ENCODE data around the gene GPS1.

GPS1 gene

DNA sequence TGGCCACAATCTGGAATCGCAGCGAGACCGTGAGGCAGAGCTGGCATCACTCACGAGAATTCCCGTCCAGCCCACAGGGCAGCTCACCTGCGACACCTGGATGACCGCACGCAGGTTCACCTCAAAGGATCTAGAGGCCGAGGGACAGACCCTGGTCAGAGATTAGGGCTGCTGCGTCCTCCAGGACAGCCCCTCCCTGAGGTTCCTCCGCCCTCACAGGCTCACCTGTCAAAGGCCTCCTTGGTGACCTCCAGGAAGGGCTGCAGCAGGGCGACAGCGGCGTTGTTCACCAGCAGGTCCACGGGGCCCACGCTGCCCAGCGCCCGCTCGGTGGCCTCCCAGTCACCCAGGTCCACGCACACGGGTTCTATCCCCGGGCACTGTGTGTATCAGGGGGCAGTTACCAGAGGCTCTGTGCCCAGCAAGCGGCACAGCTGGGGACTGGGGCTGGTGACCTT is 15.0 kb upstream of the GPS1 start:
- no peak for TF ChIP-seq POLR2AphosphoS5 (IDR thresholded peaks at IDR 0.05; ENCODE audit: low read depth, low read length)
- TF ChIP-seq SIN3A (IDR thresholded peaks at IDR 0.05; ENCODE audit: borderline replicate concordance, insufficient read depth, low read length), result no peak
- TF ChIP-seq, protein P1, sequence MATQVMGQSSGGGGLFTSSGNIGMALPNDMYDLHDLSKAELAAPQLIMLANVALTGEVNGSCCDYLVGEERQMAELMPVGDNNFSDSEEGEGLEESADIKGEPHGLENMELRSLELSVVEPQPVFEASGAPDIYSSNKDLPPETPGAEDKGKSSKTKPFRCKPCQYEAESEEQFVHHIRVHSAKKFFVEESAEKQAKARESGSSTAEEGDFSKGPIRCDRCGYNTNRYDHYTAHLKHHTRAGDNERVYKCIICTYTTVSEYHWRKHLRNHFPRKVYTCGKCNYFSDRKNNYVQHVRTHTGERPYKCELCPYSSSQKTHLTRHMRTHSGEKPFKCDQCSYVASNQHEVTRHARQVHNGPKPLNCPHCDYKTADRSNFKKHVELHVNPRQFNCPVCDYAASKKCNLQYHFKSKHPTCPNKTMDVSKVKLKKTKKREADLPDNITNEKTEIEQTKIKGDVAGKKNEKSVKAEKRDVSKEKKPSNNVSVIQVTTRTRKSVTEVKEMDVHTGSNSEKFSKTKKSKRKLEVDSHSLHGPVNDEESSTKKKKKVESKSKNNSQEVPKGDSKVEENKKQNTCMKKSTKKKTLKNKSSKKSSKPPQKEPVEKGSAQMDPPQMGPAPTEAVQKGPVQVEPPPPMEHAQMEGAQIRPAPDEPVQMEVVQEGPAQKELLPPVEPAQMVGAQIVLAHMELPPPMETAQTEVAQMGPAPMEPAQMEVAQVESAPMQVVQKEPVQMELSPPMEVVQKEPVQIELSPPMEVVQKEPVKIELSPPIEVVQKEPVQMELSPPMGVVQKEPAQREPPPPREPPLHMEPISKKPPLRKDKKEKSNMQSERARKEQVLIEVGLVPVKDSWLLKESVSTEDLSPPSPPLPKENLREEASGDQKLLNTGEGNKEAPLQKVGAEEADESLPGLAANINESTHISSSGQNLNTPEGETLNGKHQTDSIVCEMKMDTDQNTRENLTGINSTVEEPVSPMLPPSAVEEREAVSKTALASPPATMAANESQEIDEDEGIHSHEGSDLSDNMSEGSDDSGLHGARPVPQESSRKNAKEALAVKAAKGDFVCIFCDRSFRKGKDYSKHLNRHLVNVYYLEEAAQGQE (IDR thresholded peaks at IDR 0.05; ENCODE audit: insufficient read depth in 1 of 2, low read depth in 2 of 2, low read length in 2 of 2), result no peak
- TF ChIP-seq FOXP2 (optimal IDR thresholded peaks at IDR 0.05; ENCODE audit: borderline replicate concordance, extremely low read depth, extremely low read length, insufficient read depth), result no peak
- TF ChIP-seq TAF1 (IDR thresholded peaks at IDR 0.05; ENCODE audit: borderline replicate concordance, insufficient read depth, low read length), result no peak

DNA sequence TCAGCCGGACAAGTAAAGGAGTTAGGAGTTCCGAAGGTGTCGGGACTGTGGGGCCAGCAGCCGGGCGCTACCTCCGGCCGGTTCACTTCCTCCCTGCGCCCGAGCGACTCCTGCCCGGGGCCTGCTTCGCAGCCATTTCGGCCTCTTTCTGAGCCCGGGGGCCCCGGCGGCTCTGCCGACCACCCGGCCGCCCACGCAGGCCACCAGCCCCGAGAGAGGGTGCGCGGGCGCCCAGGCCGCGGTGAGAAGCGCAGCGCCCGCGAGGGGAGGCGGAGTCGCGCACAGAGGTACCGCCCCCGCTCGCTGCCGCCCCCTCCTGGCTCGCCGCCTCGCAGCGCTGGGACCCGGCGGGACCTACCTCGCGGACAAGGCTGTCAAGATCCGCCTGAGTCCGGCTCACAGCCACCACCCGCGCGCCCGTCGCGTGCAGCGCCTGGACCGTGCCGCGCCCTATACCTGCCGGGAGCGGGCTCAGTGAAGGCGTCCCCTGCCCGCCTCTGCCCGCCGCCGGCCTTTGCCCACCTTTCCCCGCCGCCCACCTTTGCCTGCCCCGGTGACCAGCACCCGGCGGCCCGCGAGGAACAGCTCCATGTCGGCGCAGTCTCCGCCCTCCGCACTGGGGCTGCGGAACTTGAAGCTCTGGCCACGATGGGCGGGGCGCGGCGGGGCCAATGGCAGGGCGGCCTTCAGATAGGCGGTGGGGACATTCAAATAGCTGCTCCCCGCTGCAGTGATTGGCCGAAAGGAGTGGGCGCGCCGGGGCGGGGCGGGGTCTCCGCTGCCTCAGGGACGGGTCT is 14.4 kb upstream of the GPS1 start, which contains the start of gene DCXR:
DCXR (minus strand) TSS at position 606 of the 797 bp plus-strand sequence; CDS start at position 591, 15 bp downstream.
- TF ChIP-seq, protein P1 (IDR thresholded peaks at IDR 0.05; ENCODE audit: insufficient read depth in 1 of 2, low read depth in 2 of 2, low read length in 2 of 2), result 0 out of 4 replicates have a peak, but pooled peaks of 1 of the 2 experiments have one; percentile 36
- TF ChIP-seq POLR2AphosphoS5 (IDR thresholded peaks at IDR 0.05; ENCODE audit: low read depth, low read length) (peak; percentile 99), SIN3A (IDR thresholded peaks at IDR 0.05; ENCODE audit: borderline replicate concordance, insufficient read depth, low read length) (peak; percentile 92; the same call in 1 of the 2 replicates), TAF1 (IDR thresholded peaks at IDR 0.05; ENCODE audit: borderline replicate concordance, insufficient read depth, low read length) (peak; percentile 70; the same call in 1 of the 2 replicates), FOXP2 (optimal IDR thresholded peaks at IDR 0.05; ENCODE audit: borderline replicate concordance, extremely low read depth, extremely low read length, insufficient read depth) (peak; percentile 54)

DNA sequence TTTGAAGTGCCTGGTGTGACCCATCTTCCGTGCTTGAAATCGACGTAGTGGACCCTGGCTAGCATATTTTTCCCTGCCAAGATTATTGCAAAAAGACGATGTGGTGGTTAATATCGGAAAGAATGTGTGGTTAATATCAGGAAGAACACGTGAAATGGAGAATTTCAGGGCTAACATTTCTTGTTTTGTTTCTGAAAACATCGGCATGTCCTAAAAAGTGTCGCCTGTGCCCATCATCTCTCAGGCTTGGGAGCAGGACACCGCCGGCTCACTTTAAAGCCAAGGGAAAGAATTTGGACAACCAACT is 13.9 kb upstream of the GPS1 start:
- TF ChIP-seq, protein P1 (IDR thresholded peaks at IDR 0.05; ENCODE audit: insufficient read depth in 1 of 2, low read depth in 2 of 2, low read length in 2 of 2), result no peak
- TF ChIP-seq FOXP2 (optimal IDR thresholded peaks at IDR 0.05; ENCODE audit: borderline replicate concordance, extremely low read depth, extremely low read length, insufficient read depth), result no peak
- no peak for TF ChIP-seq SIN3A (IDR thresholded peaks at IDR 0.05; ENCODE audit: borderline replicate concordance, insufficient read depth, low read length)
- TF ChIP-seq POLR2AphosphoS5 (IDR thresholded peaks at IDR 0.05; ENCODE audit: low read depth, low read length), result no peak
- no peak for TF ChIP-seq TAF1 (IDR thresholded peaks at IDR 0.05; ENCODE audit: borderline replicate concordance, insufficient read depth, low read length)

DNA sequence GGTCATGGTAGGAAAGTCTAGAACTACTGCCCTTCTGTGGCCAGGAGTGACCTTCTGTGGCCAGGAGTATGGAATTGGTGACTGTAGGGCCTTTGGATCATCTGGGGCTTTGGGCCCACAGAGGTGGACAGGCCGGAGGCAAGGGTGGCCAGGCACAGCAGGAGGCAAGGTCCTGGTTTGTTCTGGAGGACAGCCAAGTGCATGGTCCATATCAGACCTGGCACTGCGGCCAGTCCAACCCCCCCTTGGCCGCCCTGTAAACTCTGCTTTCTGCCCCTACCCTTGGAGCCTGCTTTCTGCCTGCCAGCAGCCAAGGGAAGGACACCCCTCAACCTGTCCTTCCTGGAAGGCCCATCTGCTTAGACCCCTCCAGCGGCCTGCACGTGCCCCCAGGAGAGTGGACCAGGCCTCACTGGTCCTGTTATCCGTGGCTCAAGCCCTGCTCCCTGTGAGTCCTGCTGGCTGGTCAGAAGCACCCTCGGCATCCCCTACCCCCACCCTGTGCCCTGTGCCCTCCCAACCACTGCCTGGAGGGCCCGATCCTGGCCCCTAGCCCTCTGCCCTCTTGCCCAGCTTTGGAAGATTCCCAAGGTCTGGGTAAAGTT is 11.9 kb upstream of the GPS1 start:
- TF ChIP-seq POLR2AphosphoS5 (IDR thresholded peaks at IDR 0.05; ENCODE audit: low read depth, low read length) (no peak), FOXP2 (optimal IDR thresholded peaks at IDR 0.05; ENCODE audit: borderline replicate concordance, extremely low read depth, extremely low read length, insufficient read depth) (no peak), TAF1 (IDR thresholded peaks at IDR 0.05; ENCODE audit: borderline replicate concordance, insufficient read depth, low read length) (no peak), SIN3A (IDR thresholded peaks at IDR 0.05; ENCODE audit: borderline replicate concordance, insufficient read depth, low read length) (no peak)
- TF ChIP-seq, protein P1 (IDR thresholded peaks at IDR 0.05; ENCODE audit: insufficient read depth in 1 of 2, low read depth in 2 of 2, low read length in 2 of 2), result no peak
